GM23338 (cell line): ENCODE measurements around the gene RGS3. TPM values are rescaled to one million over a fixed set of nuclear protein-coding genes. Genes with fewer than 3 reads are reported as not detected.

Source experiments
- ATAC-seq: fragments of 200-7000 bp; cut with Tn5 transposase; 3 replicates; pipeline ENCODE4 v1.9.1; 2020
- DNase-seq: peaks from one replicate; pipeline ENCODE4 v3.0.0-alpha.2; 2015; ENCODE audit warnings: low spot score
- H2AFZ ChIP-seq: fragments of 200-600 bp; sonication (generic); 2 replicates; pipeline ENCODE4 v1.8.0; 2016; ENCODE audit warnings: antibody characterized with exemption, mild to moderate bottlenecking, moderate library complexity
- H3F3A ChIP-seq: fragments of 200-600 bp; sonication (generic); replicated peaks from 2 replicates; pipeline ENCODE4 v1.8.0; 2017; ENCODE audit warnings: antibody characterized with exemption, mixed run types, low read depth
- H3K27ac ChIP-seq: fragments of 200-600 bp; sonication (generic); 2 replicates; pipeline ENCODE4 v1.6.1; 2016; ENCODE audit warnings: low read depth
- H3K27me3 ChIP-seq: fragments of 200-600 bp; sonication (generic); 2 replicates; pipeline ENCODE4 v1.8.0; 2016; ENCODE audit warnings: mild to moderate bottlenecking, mixed run types, moderate library complexity; ENCODE audit not compliant: insufficient read depth
- H3K36me3 ChIP-seq: fragments of 200-600 bp; sonication (generic); 2 replicates; pipeline ENCODE4 v1.8.0; 2016; ENCODE audit warnings: mild to moderate bottlenecking; ENCODE audit not compliant: insufficient read depth
- H3K4me1 ChIP-seq: fragments of 200-600 bp; sonication (generic); 2 replicates; pipeline ENCODE4 v1.8.0; 2016; ENCODE audit warnings: mild to moderate bottlenecking, moderate library complexity; ENCODE audit not compliant: insufficient read depth
- H3K4me2 ChIP-seq: fragments of 200-600 bp; sonication (generic); 2 replicates; pipeline ENCODE4 v1.7.1; 2017; ENCODE audit warnings: mixed run types
- H3K4me3 ChIP-seq: fragments of 200-600 bp; sonication (generic); 2 replicates; pipeline ENCODE4 v1.6.1; 2016; ENCODE audit warnings: mixed run types
- H3K79me2 ChIP-seq: fragments of 200-600 bp; sonication (generic); replicated peaks from 2 replicates; pipeline ENCODE4 v1.8.0; 2017; ENCODE audit warnings: mild to moderate bottlenecking; ENCODE audit not compliant: insufficient read depth
- H3K9me2 ChIP-seq: fragments of 200-600 bp; sonication (generic); 2 replicates; pipeline ENCODE4 v1.8.0; 2017; ENCODE audit not compliant: insufficient read depth
- H4K20me1 ChIP-seq: fragments of 200-600 bp; sonication (generic); replicated peaks from 2 replicates; pipeline ENCODE4 v1.8.0; 2017; ENCODE audit warnings: mild to moderate bottlenecking; ENCODE audit not compliant: insufficient read depth
- H3K27ac Mint-ChIP-seq: 2 replicates; pipeline ENCODE4 v1.8.0; 2020; ENCODE audit warnings: inconsistent platforms, mild to moderate bottlenecking, moderate library complexity, mixed read lengths
- H3K27me3 Mint-ChIP-seq: 3 replicates; pipeline ENCODE4 v1.8.0; 2022; ENCODE audit warnings: low read depth, mild to moderate bottlenecking, moderate library complexity, mixed read lengths, inconsistent platforms; ENCODE audit not compliant: insufficient read depth, poor library complexity
- H3K36me3 Mint-ChIP-seq: 3 replicates; pipeline ENCODE4 v1.8.0; 2021; ENCODE audit warnings: low read depth, mild to moderate bottlenecking, inconsistent platforms, moderate library complexity, mixed read lengths
- H3K4me1 Mint-ChIP-seq: 3 replicates; pipeline ENCODE4 v1.8.0; 2020; ENCODE audit warnings: mild to moderate bottlenecking, inconsistent platforms, mixed read lengths
- H3K4me3 Mint-ChIP-seq: 3 replicates; pipeline ENCODE4 v1.8.0; 2021; ENCODE audit warnings: moderate library complexity, mild to moderate bottlenecking, inconsistent platforms, mixed read lengths
- H3K9me3 Mint-ChIP-seq: 3 replicates; pipeline ENCODE4 v1.8.0; 2020; ENCODE audit warnings: moderate library complexity, mild to moderate bottlenecking, inconsistent platforms, mixed read lengths
- CTCF ChIP-seq, 2 experiments: fragments of 200-600 bp in 1 of 2; sonication (generic) in 1 of 2; conservative IDR thresholded peaks; 2 replicates each; pipeline versions ENCODE4 v1.5.1 to v1.6.1; 2016 to 2017; ENCODE audit warnings: antibody characterized with exemption in 2 of 2, low read depth in 2 of 2, mild to moderate bottlenecking in 2 of 2, moderate library complexity in 1 of 2
- ETS1 ChIP-seq: IDR thresholded peaks from 2 replicates; pipeline ENCODE4 v1.6.1; 2016; ENCODE audit warnings: antibody characterized with exemption
- EZH2 ChIP-seq: fragments of 200-600 bp; sonication (generic); IDR thresholded peaks from one replicate; pipeline ENCODE4 v1.8.0; 2017; ENCODE audit warnings: antibody characterized with exemption, mild to moderate bottlenecking, low read depth; ENCODE audit not compliant: unreplicated experiment
- JUNB ChIP-seq: IDR thresholded peaks from one replicate; pipeline ENCODE4 v1.6.1; 2016; ENCODE audit warnings: antibody characterized with exemption; ENCODE audit not compliant: unreplicated experiment
- NANOG ChIP-seq: IDR thresholded peaks from 2 replicates; pipeline ENCODE4 v1.6.1; 2016; ENCODE audit warnings: antibody characterized with exemption, borderline replicate concordance
- POLR2AphosphoS5 ChIP-seq: IDR thresholded peaks from 2 replicates; pipeline ENCODE4 v1.6.1; 2016; ENCODE audit warnings: antibody characterized with exemption, low read depth
- STAT1 ChIP-seq: IDR thresholded peaks from one replicate; pipeline ENCODE4 v1.6.1; 2016; ENCODE audit warnings: antibody characterized with exemption; ENCODE audit not compliant: unreplicated experiment
- polyA plus RNA-seq: library from polyadenylated mRNA; unstranded; fragments of >200 nt; fragmentation: Nextera tagmentation; extraction: Ambion mirVana; gene quantifications from 2 replicates; pipeline ENCODE4 v1.2.1, GENCODE V29; 2016
- total RNA-seq: library from RNA; depleted of rRNA; stranded (reverse); fragments of >200 nt; shearing (Covaris generic); gene quantifications from 2 replicates; pipeline ENCODE4 v1.2.3, GENCODE V29; 2014

RGS3 gene
- total and polyA plus RNA-seq, 2 experiments from 2014 or later: 14.2 to 24.3 TPM

GRCh38 chr9:113530022-113530635, 66.6 kb downstream of the RGS3 start:
- H3K9me3 Mint-ChIP-seq: no peaks in the 10 kb centered on the region
- peaks cover 6% of the 10 kb centered on the region for H3K27me3 Mint-ChIP-seq
- Histone ChIP-seq H3K4me2 (no peak overlapping the region), H3K4me3 (no peak overlapping the region), H3K4me1 (no peaks in the 10 kb centered on the region), H3K27me3 (no peaks in the 10 kb centered on the region), H3K9me2 (no peaks in the 10 kb centered on the region), H3F3A (no peaks in the 10 kb centered on the region), H3K36me3 (no peaks in the 10 kb centered on the region), H3K27ac (no peak overlapping the region), H2AFZ (no peak overlapping the region), H4K20me1 (no peaks in the 10 kb centered on the region), H3K79me2 (no peaks in the 10 kb centered on the region)
- TF ChIP-seq NANOG: no peak
- no peak for TF ChIP-seq JUNB
- no peaks in the 10 kb centered on the region for H3K36me3 Mint-ChIP-seq
- H3K4me1 Mint-ChIP-seq: peaks cover 15% of the 10 kb centered on the region
- ATAC-seq (no peak), DNase-seq (no peak)
- no peak overlapping the region for H3K27ac Mint-ChIP-seq
- no peak overlapping the region for H3K4me3 Mint-ChIP-seq

- no peak overlapping the region for H3K4me3 ChIP-seq
- H3K4me1 ChIP-seq: no peaks in the 10 kb centered on the region
- Mint-ChIP-seq H3K4me1 (peaks cover 12% of the 10 kb centered on the region), H3K36me3 (no peaks in the 10 kb centered on the region), H3K27me3 (peaks cover 6% of the 10 kb centered on the region), H3K4me3 (no peak overlapping the region), H3K9me3 (no peaks in the 10 kb centered on the region), H3K27ac (no peak overlapping the region)
- no peak overlapping the region for H3K4me2 ChIP-seq
- no peaks in the 10 kb centered on the region for H3K9me2 ChIP-seq
- no peaks in the 10 kb centered on the region for H3K79me2 ChIP-seq
- no peak overlapping the region for H3K27ac ChIP-seq
- no peak for DNase-seq
- H4K20me1 ChIP-seq: no peaks in the 10 kb centered on the region
- H3K36me3 ChIP-seq: no peaks in the 10 kb centered on the region
- no peak for ATAC-seq
- no peak overlapping the region for H2AFZ ChIP-seq
- no peaks in the 10 kb centered on the region for H3F3A ChIP-seq
- H3K27me3 ChIP-seq: no peaks in the 10 kb centered on the region
- TF ChIP-seq CTCF (conservative IDR thresholded peaks at IDR 0.05; ENCODE audit: low read depth in 2 of 2) (no peak), STAT1 (no peak), POLR2AphosphoS5 (no peak)
Observed at GRCh38 chr9:113530942-113531341, 67.4 kb downstream of the RGS3 start.

- DNase-seq (no peak), ATAC-seq (no peak)
- Mint-ChIP-seq H3K36me3 (no peaks in the 10 kb centered on the region), H3K9me3 (no peaks in the 10 kb centered on the region), H3K4me3 (no peak overlapping the region), H3K27ac (no peak overlapping the region), H3K27me3 (peaks cover 4% of the 10 kb centered on the region), H3K4me1 (peaks cover 11% of the 10 kb centered on the region)
- Histone ChIP-seq H3K27ac (no peak overlapping the region), H3K4me3 (no peak overlapping the region), H3F3A (no peaks in the 10 kb centered on the region), H3K27me3 (no peaks in the 10 kb centered on the region), H3K79me2 (no peaks in the 10 kb centered on the region), H2AFZ (no peak overlapping the region), H3K4me1 (no peaks in the 10 kb centered on the region), H4K20me1 (no peaks in the 10 kb centered on the region), H3K9me2 (no peaks in the 10 kb centered on the region), H3K4me2 (no peak overlapping the region), H3K36me3 (no peaks in the 10 kb centered on the region)
- no peak for TF ChIP-seq ETS1
- TF ChIP-seq JUNB: no peak
- no peak for TF ChIP-seq EZH2
Observed at GRCh38 chr9:113531919-113532808, 68.6 kb downstream of the RGS3 start.
